Small intestine (tissue), 7 donors: ENCODE data around the gene NCOA4. TPM values are rescaled to one million over a fixed set of nuclear protein-coding genes. Genes with fewer than 3 reads are reported as not detected.
"Not testable (repeated sequence)": the region's sequence is repeated elsewhere in the genome, so short reads cannot be mapped to it uniquely, and the experiment has no call there.

Experiments
- DNase-seq, 2 donors: peaks; one replicate each; pipeline versions ENCODE4 v3.0.0 to v3.0.0-alpha.2; 2013
- FAIRE-seq: peaks from 2 replicates; lab custom pipeline; 2012; peaks lifted over from hg19 to GRCh38; lab: Jason Lieb, UNC
- H3K27ac ChIP-seq, 3 donors: one replicate each; pipeline ENCODE4 v1.5.1; 2013; ENCODE audit warnings: low read length in 2 of 3, mild to moderate bottlenecking in 2 of 3, control low read depth in 1 of 3, inconsistent platforms in 1 of 3, low read depth in 1 of 3, moderate library complexity in 1 of 3
- H3K27me3 ChIP-seq, 3 donors: one replicate each; pipeline ENCODE4 v1.6.1; 2013; ENCODE audit warnings: low read length in 3 of 3, inconsistent platforms in 1 of 3; ENCODE audit not compliant: control insufficient read depth in 3 of 3, insufficient read depth in 3 of 3
- H3K36me3 ChIP-seq, 3 donors: one replicate each; pipeline ENCODE4 v1.6.1; 2013; ENCODE audit warnings: low read length in 3 of 3, inconsistent platforms in 1 of 3, low read depth in 1 of 3, mild to moderate bottlenecking in 1 of 3, moderate library complexity in 1 of 3; ENCODE audit not compliant: control insufficient read depth in 3 of 3, insufficient read depth in 2 of 3
- H3K4me1 ChIP-seq, 3 donors: one replicate each; pipeline ENCODE4 v1.6.1; 2013; ENCODE audit warnings: low read length in 2 of 3, inconsistent platforms in 1 of 3, low read depth in 1 of 3, mild to moderate bottlenecking in 1 of 3, moderate library complexity in 1 of 3; ENCODE audit not compliant: control insufficient read depth in 3 of 3, insufficient read depth in 2 of 3
- H3K4me3 ChIP-seq, 3 donors: one replicate each; pipeline ENCODE4 v1.5.1; 2013; ENCODE audit warnings: low read length in 3 of 3, control low read depth in 1 of 3, inconsistent platforms in 1 of 3, low read depth in 1 of 3, mild to moderate bottlenecking in 1 of 3, moderate library complexity in 1 of 3
- H3K9me3 ChIP-seq, 2 donors: one replicate each; pipeline ENCODE4 v1.6.1; 2013; ENCODE audit warnings: low read depth in 1 of 2, low read length in 1 of 2; ENCODE audit not compliant: control insufficient read depth in 2 of 2, insufficient read depth in 1 of 2
- WGBS, 3 donors: extraction: QIAGEN DNeasy Blood & Tissue Kit; methylation state at CpG; one replicate each; pipeline ENCODE4 v1.1.7; 2013; 5-methylcytosine and 5-hydroxymethylcytosine counted together
- polyA plus RNA-seq, 4 donors: library from polyadenylated mRNA; stranded (reverse) in 3 of 4; unstranded in 1 of 4; fragments of 200-250 nt in 3 of 4; fragments of 120-200 nt in 1 of 4; gene quantifications; one replicate each; pipeline versions ENCODE4 v1.2.1 to v1.2.3, GENCODE V29; 2013
- donor health status: healthy with polysubstance abuse.
- donor health status: control.
- donor health status: control.
- donor health status: Bipolar disorder and iron deficiency.
- donor health status: healthy.

NCOA4 gene
- polyA plus RNA-seq, 4 donors: 82.1 to 245 (median 190) TPM

- not testable (repeated sequence) for H3K9me3 ChIP-seq, DNase-seq, H3K4me3 ChIP-seq, H3K4me1 ChIP-seq, H3K27me3 ChIP-seq, H3K27ac ChIP-seq, FAIRE-seq
- H3K36me3 ChIP-seq: peaks cover 4 to 38% (median 12%) of the 10 kb centered on the region in 3 donors
- whole genome bisulfite sequencing, 3 donors: 95 to 99% (median 99%) methylated on average over 5 of the region's 5 CpGs
Measured at GRCh38 chr10:45999955-46000354, 30.5 kb downstream of the NCOA4 start.

DNA sequence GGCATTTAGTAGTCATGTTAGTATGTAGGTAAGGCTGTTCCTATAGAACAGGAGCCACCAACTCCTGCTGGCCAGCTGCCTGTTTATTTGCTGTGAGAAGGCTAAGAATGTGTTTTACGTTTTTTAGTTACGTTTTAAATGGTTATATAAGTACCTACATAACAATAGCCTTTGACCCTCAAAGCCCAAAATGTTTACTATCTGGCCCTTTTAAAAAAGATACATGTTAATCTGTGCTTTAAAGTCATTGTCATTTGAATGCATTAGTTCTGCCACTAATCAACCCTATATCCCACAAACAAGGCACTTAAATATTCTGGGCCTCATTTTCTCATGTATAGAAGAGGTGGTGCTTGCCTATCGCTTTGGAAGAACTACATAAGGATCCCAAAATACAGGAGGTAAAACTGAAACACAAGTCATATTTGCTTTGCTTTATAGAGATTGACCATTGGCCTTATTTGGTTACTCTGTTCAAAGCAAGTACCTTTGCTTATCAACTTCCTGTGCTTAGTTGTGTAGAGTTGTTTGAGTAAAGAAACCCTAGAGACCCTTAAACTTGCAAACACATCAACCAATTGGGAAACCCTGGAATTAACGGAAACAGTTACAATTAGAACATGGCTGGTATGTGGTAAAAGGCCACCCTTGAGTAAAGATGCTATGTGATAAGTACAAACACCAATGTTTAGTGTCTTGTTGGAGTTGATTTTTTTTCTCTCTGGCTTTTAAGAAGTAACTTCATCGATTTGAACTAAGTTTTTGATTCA, 32.2 kb downstream of the NCOA4 start:
- 81 to 87% (median 82%) methylated on average over 5 of the region's 5 CpGs for WGBS, 3 donors
- DNase-seq: no peak
- H3K4me3 ChIP-seq: no peak overlapping the region
- FAIRE-seq: no peak
- no peaks in the 10 kb centered on the region for H3K27me3 ChIP-seq
- peaks cover 0 to 35% (median 7%) of the 10 kb centered on the region in 3 donors for H3K36me3 ChIP-seq
- H3K4me1 ChIP-seq: peaks cover 0 to 5% (median 3%) of the 10 kb centered on the region in 3 donors
- H3K27ac ChIP-seq: no peak overlapping the region
- peaks cover 0 to 7% of the 10 kb centered on the region in 2 donors for H3K9me3 ChIP-seq

DNA sequence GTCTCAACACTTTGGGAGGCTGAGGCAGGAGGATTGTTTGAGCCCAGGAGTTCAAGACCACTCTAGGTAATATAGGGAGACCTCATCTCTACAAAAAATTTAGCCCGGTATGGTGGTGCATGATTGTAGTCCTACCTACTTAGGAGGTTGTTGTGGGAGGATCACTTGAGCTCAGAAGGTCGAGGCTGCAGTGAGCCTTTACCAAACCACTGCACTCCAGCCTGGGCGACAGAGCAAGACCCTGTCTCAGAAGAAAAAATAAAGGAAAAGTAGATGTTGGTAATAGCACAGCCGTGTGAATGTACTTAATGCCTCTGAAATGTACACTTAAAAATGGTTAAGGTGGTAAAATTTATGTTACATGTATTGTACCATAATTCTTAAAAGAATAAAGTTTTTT, 32.9 kb downstream of the NCOA4 start:
- Histone ChIP-seq H3K27me3 (no peaks in the 10 kb centered on the region), H3K9me3 (peaks cover 0 to 7% of the 10 kb centered on the region in 2 donors), H3K4me1 (peaks cover 0 to 5% (median 0%) of the 10 kb centered on the region in 3 donors), H3K36me3 (peaks cover 0 to 31% (median 7%) of the 10 kb centered on the region in 3 donors), H3K27ac (no peak overlapping the region), H3K4me3 (no peak overlapping the region)
- FAIRE-seq (no peak), DNase-seq (no peak)
- 94 to 97% (median 96%) methylated on average over 4 of the region's 4 CpGs for WGBS, 3 donors

- not testable (repeated sequence) for H3K4me3 ChIP-seq, H3K4me1 ChIP-seq, H3K9me3 ChIP-seq, FAIRE-seq, H3K27me3 ChIP-seq, H3K36me3 ChIP-seq
- peak overlapping the region in 1 of 3 donors; percentile 45 for H3K27ac ChIP-seq
- WGBS, 3 donors: 15 to 65% (median 36%) methylated on average over 3 of the region's 3 CpGs
- peak; percentile 15 to 87 for DNase-seq
Measured at GRCh38 chr10:45985590-45985989, 44.8 kb downstream of the NCOA4 start.

DNA sequence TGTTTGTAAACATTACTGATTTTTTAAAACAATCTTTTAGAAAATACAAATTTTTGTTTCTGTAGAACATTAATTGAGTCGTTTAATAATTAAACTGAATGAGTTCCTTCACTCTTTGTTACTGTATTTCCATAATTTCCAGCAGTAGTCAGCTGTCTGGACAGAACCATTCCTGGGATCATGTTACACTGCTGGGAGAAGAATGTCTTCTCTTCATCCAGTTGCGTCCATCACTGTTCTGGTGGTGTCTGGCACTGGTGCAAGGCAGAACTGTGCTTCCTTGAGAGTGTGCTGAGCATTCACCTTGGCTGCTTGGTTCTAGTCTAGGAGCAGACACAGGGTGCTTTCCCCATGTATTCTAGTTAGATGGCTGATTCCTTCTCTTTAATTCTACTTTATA, 46.0 kb downstream of the NCOA4 start:
- not testable (repeated sequence) for FAIRE-seq, H3K4me1 ChIP-seq, H3K36me3 ChIP-seq, DNase-seq, H3K9me3 ChIP-seq, H3K4me3 ChIP-seq, H3K27me3 ChIP-seq
- H3K27ac ChIP-seq: peak overlapping the region in 1 of 3 donors; percentile 22
- WGBS, 3 donors: 37 to 64% (median 50%) methylated on average over 2 of the region's 2 CpGs

- H3K36me3 ChIP-seq, FAIRE-seq, H3K4me1 ChIP-seq, H3K27ac ChIP-seq, H3K4me3 ChIP-seq, H3K9me3 ChIP-seq, H3K27me3 ChIP-seq: not testable (repeated sequence)
- DNase-seq: peak; percentile 55 to 73
- 40 to 63% (median 51%) methylated on average over 5 of the region's 6 CpGs for WGBS, 3 donors
Measured at GRCh38 chr10:45983538-45984186, 46.8 kb downstream of the NCOA4 start.

GRCh38 chr10:45981367-45981766, 49.1 kb downstream of the NCOA4 start:
- FAIRE-seq, H3K4me3 ChIP-seq, H3K27me3 ChIP-seq, H3K9me3 ChIP-seq, H3K4me1 ChIP-seq, DNase-seq, H3K36me3 ChIP-seq, H3K27ac ChIP-seq: not testable (repeated sequence)
- WGBS, 3 donors: 43 to 50% (median 44%) methylated on average over 1 of the region's 1 CpG

DNA sequence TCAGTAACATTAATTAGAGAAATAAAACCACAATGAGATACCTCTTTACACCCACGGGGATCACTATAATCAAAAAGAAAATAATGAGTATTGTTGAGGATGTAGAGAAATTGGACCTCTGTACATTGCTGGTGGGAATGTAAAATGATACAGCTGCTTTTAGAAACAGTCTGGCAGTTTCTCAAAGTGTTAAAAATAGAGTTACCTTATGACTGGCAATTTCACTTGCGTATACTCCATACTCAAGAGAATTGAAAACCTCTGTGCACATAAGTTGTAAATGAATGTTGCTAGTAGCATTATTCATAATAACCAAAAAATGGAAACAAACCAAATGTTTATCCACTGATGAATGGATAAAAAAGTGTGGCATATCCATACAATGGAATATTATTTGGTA, 51.9 kb downstream of the NCOA4 start:
- not testable (repeated sequence) for H3K27ac ChIP-seq, DNase-seq, H3K4me1 ChIP-seq, H3K27me3 ChIP-seq, H3K36me3 ChIP-seq, H3K9me3 ChIP-seq, H3K4me3 ChIP-seq, FAIRE-seq
- WGBS, 3 donors: 65 to 96% (median 85%) methylated on average over 1 of the region's 2 CpGs
